Endothelial cell of umbilical vein (primary cell): ENCODE measurements around the gene ALKBH2. TPM values are rescaled to one million over a fixed set of nuclear protein-coding genes. Genes with fewer than 3 reads are reported as not detected.

Source experiments
- BruUV-seq: library from RNA; stranded (reverse); fragments of 400-500 nt; replicated peaks from 2 replicates; lab custom pipeline; 2021; lab: Mats Ljungman, UMichigan
- CTCF ChIA-PET: fragments of 300-600, 350-600 bp; sonication (Branson Sonifier 250); formaldehyde crosslinking; loops from one replicate; lab custom pipeline; 2021; ENCODE audit warnings: antibody characterized with exemption, inconsistent platforms; lab: Charles Lee
- POLR2A ChIA-PET: fragments of 300-600, 350-600 bp; sonication (Branson Sonifier 250); formaldehyde crosslinking; loops from one replicate; lab custom pipeline; 2021; ENCODE audit warnings: antibody characterized with exemption, inconsistent platforms; lab: Charles Lee
- DNase-seq: peaks from one replicate; pipeline ENCODE4 v3.0.0-alpha.2; 2011; ENCODE audit warnings: low read depth, low spot score
- FAIRE-seq: peaks from 2 replicates; lab custom pipeline; 2011; peaks lifted over from hg19 to GRCh38; lab: Jason Lieb, UNC
- H2AFZ ChIP-seq: 2 replicates; pipeline ENCODE4 v1.6.0; 2012; ENCODE audit warnings: low read depth, low read length, control low read depth, inconsistent platforms
- H3K27ac ChIP-seq: 2 replicates; pipeline ENCODE4 v1.5.1; 2011; ENCODE audit warnings: low read depth, mild to moderate bottlenecking, control low read depth, low read length, moderate library complexity; ENCODE audit not compliant: insufficient read depth
- H3K27me3 ChIP-seq, 2 experiments: 2 replicates each; pipeline versions ENCODE4 v1.6.0 to v1.6.1; 2011; ENCODE audit warnings: low read length in 2 of 2, mixed read lengths in 1 of 2; ENCODE audit not compliant: control insufficient read depth in 2 of 2, insufficient read depth in 2 of 2
- H3K36me3 ChIP-seq, 2 experiments: 2 replicates in 1 of 2; 3 replicates in 1 of 2; pipeline ENCODE4 v1.5.1; 2011; ENCODE audit warnings: low read length in 2 of 2, mild to moderate bottlenecking in 1 of 2, moderate library complexity in 1 of 2; ENCODE audit not compliant: control insufficient read depth in 2 of 2, insufficient read depth in 2 of 2; ENCODE audit errors: extremely low read depth in 1 of 2
- H3K4me1 ChIP-seq: 3 replicates; pipeline ENCODE4 v1.5.1; 2011; ENCODE audit warnings: mild to moderate bottlenecking, low read length; ENCODE audit not compliant: control insufficient read depth, insufficient read depth; ENCODE audit errors: extremely low read depth
- H3K4me2 ChIP-seq: 2 replicates; pipeline ENCODE4 v1.6.1; 2011; ENCODE audit warnings: low read length, control low read depth, mixed read lengths; ENCODE audit not compliant: insufficient read depth
- H3K4me3 ChIP-seq, 3 experiments: fragments of 200-600 bp in 1 of 3; sonication (generic), shearing (Covaris generic) in 1 of 3; replicated peaks in 1 of 3; 2 replicates each; pipeline ENCODE4 v1.5.1; 2011 to 2016; ENCODE audit warnings: control low read depth in 3 of 3, low read length in 3 of 3, mild to moderate bottlenecking in 2 of 3, inconsistent platforms in 1 of 3, low read depth in 1 of 3, moderate library complexity in 1 of 3; ENCODE audit not compliant: insufficient read depth in 1 of 3
- H3K79me2 ChIP-seq: 2 replicates; pipeline ENCODE4 v1.6.0; 2012; ENCODE audit warnings: low read length, inconsistent platforms; ENCODE audit not compliant: control insufficient read depth, insufficient read depth
- H3K9ac ChIP-seq: replicated peaks from 2 replicates; pipeline ENCODE3; 2011; ENCODE audit warnings: low read length, control low read depth; ENCODE audit not compliant: insufficient read depth; ENCODE audit errors: extremely low read depth
- H3K9me1 ChIP-seq: replicated peaks from 3 replicates; pipeline ENCODE4 v1.6.0; 2011; ENCODE audit warnings: mild to moderate bottlenecking, low read length; ENCODE audit not compliant: control insufficient read depth, insufficient read depth; ENCODE audit errors: extremely low read depth
- H3K9me3 ChIP-seq: replicated peaks from 2 replicates; pipeline ENCODE4 v1.5.1; 2012; ENCODE audit warnings: low read length, inconsistent platforms; ENCODE audit not compliant: control insufficient read depth, insufficient read depth
- H4K20me1 ChIP-seq: replicated peaks from 2 replicates; pipeline ENCODE3; 2011; ENCODE audit warnings: mild to moderate bottlenecking, low read length; ENCODE audit not compliant: control insufficient read depth, insufficient read depth; ENCODE audit errors: extremely low read depth
- EZH2 ChIP-seq: IDR thresholded peaks from 2 replicates; pipeline ENCODE4 v1.6.1; 2012; ENCODE audit warnings: borderline replicate concordance, low read depth, mild to moderate bottlenecking, moderate library complexity, low read length, inconsistent platforms; ENCODE audit not compliant: severe bottlenecking
- FOS ChIP-seq: IDR thresholded peaks from 2 replicates; pipeline ENCODE4 v1.6.1; 2011; ENCODE audit warnings: mild to moderate bottlenecking, low read length, moderate library complexity, borderline replicate concordance; ENCODE audit not compliant: insufficient read depth
- GATA2 ChIP-seq: IDR thresholded peaks from 2 replicates; pipeline ENCODE4 v1.7.0; 2011; ENCODE audit warnings: low read depth, mild to moderate bottlenecking, moderate library complexity, mixed read lengths, low read length; ENCODE audit not compliant: insufficient read length, insufficient read depth
- JUN ChIP-seq: IDR thresholded peaks from 2 replicates; pipeline ENCODE4 v1.6.1; 2011; ENCODE audit warnings: borderline replicate concordance, low read depth; ENCODE audit not compliant: insufficient read length, insufficient read depth
- MYC ChIP-seq: IDR thresholded peaks from one replicate; pipeline ENCODE4 v1.6.1; 2011; ENCODE audit warnings: mild to moderate bottlenecking, low read depth, low read length
- POLR2A ChIP-seq: IDR thresholded peaks from 2 replicates; pipeline ENCODE4 v1.6.1; 2012; ENCODE audit warnings: low read depth, mild to moderate bottlenecking, control low read depth, low read length
- POLR2AphosphoS5 ChIP-seq: IDR thresholded peaks from 2 replicates; pipeline ENCODE4 v1.6.1; 2012; ENCODE audit warnings: low read depth, mild to moderate bottlenecking, control low read depth, low read length, moderate library complexity; ENCODE audit not compliant: insufficient read depth
- dilution Hi-C: fragments of 300-500 bp; cut with MboI; formaldehyde crosslinking; loops from one replicate; pipeline ENCODE4 v1.15.0; 2019; ENCODE audit warnings: low sequenced_read_pairs; ENCODE audit not compliant: extremely low pct_ligation_motif_present
- intact Hi-C: fragments of 100-400 bp; cut with micrococcal nuclease; formaldehyde crosslinking; loops from one replicate; pipeline ENCODE4 v1.10.0; 2022
- polyA plus RNA-seq, 4 experiments: library from polyadenylated mRNA; depleted of rRNA in 3 of 4; stranded (reverse) in 3 of 4; unstranded in 1 of 4; fragments of >200 nt; gene quantifications; 2 replicates each; pipeline versions ENCODE4 v1.2.1 to v1.2.3, GENCODE V29; 2011 to 2012; ENCODE audit warnings: missing spikeins in 1 of 4
- total RNA-seq: library from RNA; stranded (reverse); gene quantifications from 2 replicates; pipeline ENCODE4 v1.2.3, GENCODE V29; 2021
- TF ChIP-seq, protein P1 (sequence below): IDR thresholded peaks from 2 replicates; pipeline ENCODE4 v1.6.1; 2011; ENCODE audit not compliant: insufficient read depth, insufficient read length
- TF ChIP-seq, protein P2 (sequence below), 2 donors: IDR thresholded peaks; 1 replicate in 1 of 2; 2 replicates in 1 of 2; pipeline ENCODE4 v1.5.1; 2011; ENCODE audit warnings: low read length in 2 of 2, mild to moderate bottlenecking in 2 of 2, moderate library complexity in 2 of 2, control low read depth in 1 of 2, inconsistent platforms in 1 of 2, low read depth in 1 of 2; ENCODE audit not compliant: insufficient read depth in 1 of 2; ENCODE audit errors: extremely low read depth in 1 of 2

Gene ALKBH2
- total and polyA plus RNA-seq, 2 donors (not counting 3 experiments of a cell fraction or from before 2014, with no cell fraction given): 5.4 to 7.3 TPM

DNA sequence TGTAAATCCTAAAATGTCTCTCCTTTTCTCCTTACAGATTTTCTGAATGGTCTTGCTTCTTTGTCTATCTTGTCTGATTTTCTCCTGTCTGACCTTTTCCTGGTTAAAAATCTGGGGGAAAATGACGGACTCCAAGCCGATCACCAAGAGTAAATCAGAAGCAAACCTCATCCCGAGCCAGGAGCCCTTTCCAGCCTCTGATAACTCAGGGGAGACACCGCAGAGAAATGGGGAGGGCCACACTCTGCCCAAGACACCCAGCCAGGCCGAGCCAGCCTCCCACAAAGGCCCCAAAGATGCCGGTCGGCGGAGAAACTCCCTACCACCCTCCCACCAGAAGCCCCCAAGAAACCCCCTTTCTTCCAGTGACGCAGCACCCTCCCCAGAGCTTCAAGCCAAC is 46.1 kb upstream of the ALKBH2 start:
- POLR2A ChIA-PET: no interaction called here
- Histone ChIP-seq H3K4me1 (no peaks in the 10 kb centered on the region), H3K27ac (no peak overlapping the region), H4K20me1 (no peaks in the 10 kb centered on the region), H3K27me3 (no peaks in the 10 kb centered on the region), H2AFZ (no peak overlapping the region), H3K9me3 (no peaks in the 10 kb centered on the region), H3K4me2 (no peak overlapping the region), H3K4me3 (no peak overlapping the region), H3K9me1 (no peaks in the 10 kb centered on the region), H3K79me2 (no peaks in the 10 kb centered on the region), H3K9ac (no peak overlapping the region), H3K36me3 (no peaks in the 10 kb centered on the region)
- no TSS peak for BruUV-seq
- DNase-seq (no peak), FAIRE-seq (no peak)
- intact Hi-C loops: no loop called here
- TF ChIP-seq POLR2A (no peak), POLR2AphosphoS5 (no peak), MYC (no peak), EZH2 (no peak)
- TF ChIP-seq, protein P1, sequence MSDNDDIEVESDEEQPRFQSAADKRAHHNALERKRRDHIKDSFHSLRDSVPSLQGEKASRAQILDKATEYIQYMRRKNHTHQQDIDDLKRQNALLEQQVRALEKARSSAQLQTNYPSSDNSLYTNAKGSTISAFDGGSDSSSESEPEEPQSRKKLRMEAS: no peak
- dilution Hi-C loops: no loop called here
- CTCF ChIA-PET: interaction anchor here (1.0 to 1.7 kb wide), 2 partner anchors 27 to 28 kb away, joined by 3 to 6 read pairs; no protein-coding TSS in a partner anchor

DNA sequence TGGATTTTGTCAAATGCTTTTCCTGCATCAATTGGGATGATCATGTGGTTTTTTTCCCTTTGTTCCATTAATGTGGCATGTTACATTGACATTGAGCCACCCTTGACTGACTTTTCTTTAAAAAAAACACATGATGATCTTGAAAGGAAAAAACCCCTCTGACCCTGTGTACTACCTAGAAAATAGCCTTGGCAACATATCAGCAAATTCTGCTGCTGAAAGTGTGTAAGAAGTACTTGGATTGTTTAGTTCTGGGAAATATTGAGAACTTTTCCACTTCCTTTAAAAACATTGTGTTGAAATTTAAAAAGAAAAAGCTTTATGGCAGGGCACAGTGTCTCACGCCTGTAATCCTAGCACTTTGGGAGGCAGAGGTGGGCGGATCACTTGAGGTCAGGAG is 43.8 kb upstream of the ALKBH2 start:
- Histone ChIP-seq H3K4me3 (no peak overlapping the region), H3K9me1 (no peaks in the 10 kb centered on the region), H3K27ac (no peak overlapping the region), H3K9me3 (no peaks in the 10 kb centered on the region), H3K27me3 (no peaks in the 10 kb centered on the region), H2AFZ (no peak overlapping the region), H3K4me2 (no peak overlapping the region), H3K36me3 (no peaks in the 10 kb centered on the region), H3K9ac (no peak overlapping the region), H4K20me1 (no peaks in the 10 kb centered on the region), H3K79me2 (no peaks in the 10 kb centered on the region), H3K4me1 (no peaks in the 10 kb centered on the region)
- ChIA-PET POLR2A (no interaction called here), CTCF (interaction anchor here (1.4 to 2.0 kb wide), 2 partner anchors 9 to 25 kb away, joined by 7 to 9 read pairs; no protein-coding TSS in a partner anchor)
- intact Hi-C loops (no loop called here), dilution Hi-C loops (no loop called here)
- BruUV-seq: no TSS peak
- FAIRE-seq: no peak
- TF ChIP-seq GATA2 (no peak), MYC (no peak), POLR2A (no peak), POLR2AphosphoS5 (no peak), EZH2 (no peak), JUN (no peak), FOS (no peak)
- TF ChIP-seq, protein P2, sequence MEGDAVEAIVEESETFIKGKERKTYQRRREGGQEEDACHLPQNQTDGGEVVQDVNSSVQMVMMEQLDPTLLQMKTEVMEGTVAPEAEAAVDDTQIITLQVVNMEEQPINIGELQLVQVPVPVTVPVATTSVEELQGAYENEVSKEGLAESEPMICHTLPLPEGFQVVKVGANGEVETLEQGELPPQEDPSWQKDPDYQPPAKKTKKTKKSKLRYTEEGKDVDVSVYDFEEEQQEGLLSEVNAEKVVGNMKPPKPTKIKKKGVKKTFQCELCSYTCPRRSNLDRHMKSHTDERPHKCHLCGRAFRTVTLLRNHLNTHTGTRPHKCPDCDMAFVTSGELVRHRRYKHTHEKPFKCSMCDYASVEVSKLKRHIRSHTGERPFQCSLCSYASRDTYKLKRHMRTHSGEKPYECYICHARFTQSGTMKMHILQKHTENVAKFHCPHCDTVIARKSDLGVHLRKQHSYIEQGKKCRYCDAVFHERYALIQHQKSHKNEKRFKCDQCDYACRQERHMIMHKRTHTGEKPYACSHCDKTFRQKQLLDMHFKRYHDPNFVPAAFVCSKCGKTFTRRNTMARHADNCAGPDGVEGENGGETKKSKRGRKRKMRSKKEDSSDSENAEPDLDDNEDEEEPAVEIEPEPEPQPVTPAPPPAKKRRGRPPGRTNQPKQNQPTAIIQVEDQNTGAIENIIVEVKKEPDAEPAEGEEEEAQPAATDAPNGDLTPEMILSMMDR (IDR thresholded peaks at IDR 0.05; ENCODE audit: extremely low read depth in 1 of 2, insufficient read depth in 1 of 2, low read depth in 1 of 2, low read length in 2 of 2): no peak
- TF ChIP-seq, protein P1: no peak
- DNase-seq: peak; percentile 6
